IMR-90 (cell line): ENCODE measurements around the gene LMNTD2. TPM values are rescaled to one million over a fixed set of nuclear protein-coding genes. Genes with fewer than 3 reads are reported as not detected.

Experiments
- ATAC-seq: fragments of 200-7000 bp; cut with Tn5 transposase; 2 replicates; pipeline ENCODE4 v1.9.1; 2020; ENCODE audit warnings: low read depth, mild to moderate bottlenecking, moderate library complexity
- Bru-seq: library from RNA; stranded (reverse); fragments of 400-500 nt; gene quantifications from one replicate; lab custom pipeline; 2021; lab: Mats Ljungman, UMichigan
- BruChase-seq, 2 experiments: library from RNA; stranded (reverse); fragments of 400-500 nt; gene quantifications; one replicate each; lab custom pipeline; 2021; lab: Mats Ljungman, UMichigan
- BruUV-seq: library from RNA; stranded (reverse); fragments of 400-500 nt; replicated peaks from 2 replicates; lab custom pipeline; 2021; lab: Mats Ljungman, UMichigan
- CTCF ChIA-PET: fragments of 300-600 bp; formaldehyde crosslinking; extraction: SDS; loops from one replicate; lab custom pipeline; 2021; ENCODE audit warnings: antibody characterized with exemption; lab: Yijun Ruan, JAX
- POLR2A ChIA-PET: fragments of 300-600 bp; sonication (Branson Sonifier 250); formaldehyde crosslinking; loops from one replicate; lab custom pipeline; 2022; ENCODE audit warnings: antibody characterized with exemption; ENCODE audit not compliant: unreplicated experiment; lab: Charles Lee
- DNase-seq: peaks from one replicate; pipeline ENCODE4 v3.0.0; 2013
- H2AFZ ChIP-seq: replicated peaks from 2 replicates; pipeline ENCODE3; 2013; ENCODE audit warnings: low read length, mild to moderate bottlenecking; ENCODE audit not compliant: poor library complexity
- H2AK5ac ChIP-seq: 2 replicates; pipeline ENCODE4 v1.6.1; 2013; ENCODE audit warnings: low read depth, low read length, inconsistent platforms
- H2AK9ac ChIP-seq: replicated peaks from 2 replicates; pipeline ENCODE3; 2013; ENCODE audit warnings: mild to moderate bottlenecking, low read depth, low read length, moderate library complexity; ENCODE audit not compliant: poor library complexity
- H2BK120ac ChIP-seq: 2 replicates; pipeline ENCODE4 v1.6.1; 2013; ENCODE audit warnings: low read depth, low read length, inconsistent platforms
- H2BK15ac ChIP-seq: 3 replicates; pipeline ENCODE4 v1.6.1; 2013; ENCODE audit warnings: low read depth, low read length, inconsistent platforms
- H2BK20ac ChIP-seq: 2 replicates; pipeline ENCODE4 v1.6.1; 2013; ENCODE audit warnings: low read depth, mild to moderate bottlenecking, inconsistent platforms, low read length, moderate library complexity
- H2BK5ac ChIP-seq: 2 replicates; pipeline ENCODE4 v1.6.1; 2013; ENCODE audit warnings: mild to moderate bottlenecking, low read depth, low read length, inconsistent platforms; ENCODE audit not compliant: poor library complexity, severe bottlenecking
- H3K14ac ChIP-seq: replicated peaks from 2 replicates; pipeline ENCODE4 v1.6.1; 2013; ENCODE audit warnings: low read depth, low read length, inconsistent platforms
- H3K18ac ChIP-seq: 2 replicates; pipeline ENCODE4 v1.6.1; 2013; ENCODE audit warnings: low read depth, low read length, control low read depth
- H3K23ac ChIP-seq: 2 replicates; pipeline ENCODE4 v1.6.1; 2013; ENCODE audit warnings: low read depth, low read length, inconsistent platforms
- H3K27ac ChIP-seq: 2 replicates; pipeline ENCODE4 v1.5.1; 2013; ENCODE audit warnings: mild to moderate bottlenecking, control low read depth, low read length; ENCODE audit not compliant: insufficient read depth
- H3K27me3 ChIP-seq: 2 replicates; pipeline ENCODE4 v1.6.1; 2013; ENCODE audit warnings: low read length; ENCODE audit not compliant: control insufficient read depth, insufficient read depth
- H3K36me3 ChIP-seq: 2 replicates; pipeline ENCODE4 v1.6.1; 2013; ENCODE audit warnings: low read length, mixed read lengths; ENCODE audit not compliant: control insufficient read depth, insufficient read depth
- H3K4ac ChIP-seq: 2 replicates; pipeline ENCODE4 v1.6.1; 2013; ENCODE audit warnings: low read depth, low read length, inconsistent platforms
- H3K4me1 ChIP-seq: 2 replicates; pipeline ENCODE4 v1.6.1; 2013; ENCODE audit warnings: low read length, mixed read lengths; ENCODE audit not compliant: control insufficient read depth, insufficient read depth
- H3K4me2 ChIP-seq: 2 replicates; pipeline ENCODE4 v1.6.1; 2013; ENCODE audit warnings: low read depth, mild to moderate bottlenecking, control low read depth, low read length, moderate library complexity
- H3K4me3 ChIP-seq: 2 replicates; pipeline ENCODE4 v1.5.1; 2013; ENCODE audit warnings: low read depth, mild to moderate bottlenecking, control low read depth, low read length, moderate library complexity; ENCODE audit not compliant: insufficient read depth
- H3K56ac ChIP-seq: 2 replicates; pipeline ENCODE4 v1.6.1; 2013; ENCODE audit warnings: low read length, inconsistent platforms; ENCODE audit not compliant: insufficient read depth; ENCODE audit errors: extremely low read depth
- H3K79me1 ChIP-seq, 2 experiments: 2 replicates each; pipeline ENCODE4 v1.6.1; 2013; ENCODE audit warnings: low read length in 2 of 2, inconsistent platforms in 1 of 2, low read depth in 1 of 2
- H3K9ac ChIP-seq: 2 replicates; pipeline ENCODE4 v1.6.1; 2013; ENCODE audit warnings: low read depth, low read length, control low read depth
- H3K9me1 ChIP-seq: 2 replicates; pipeline ENCODE4 v1.6.1; 2013; ENCODE audit warnings: low read length, inconsistent platforms; ENCODE audit not compliant: insufficient read depth
- H3K9me3 ChIP-seq: 2 replicates; pipeline ENCODE4 v1.6.1; 2013; ENCODE audit warnings: low read length; ENCODE audit not compliant: control insufficient read depth, insufficient read depth
- H4K20me1 ChIP-seq: 2 replicates; pipeline ENCODE4 v1.6.1; 2013; ENCODE audit warnings: low read length, inconsistent platforms; ENCODE audit not compliant: insufficient read depth
- H4K5ac ChIP-seq: 2 replicates; pipeline ENCODE4 v1.6.1; 2013; ENCODE audit warnings: mild to moderate bottlenecking, low read depth, low read length, control low read depth
- H4K8ac ChIP-seq, 2 experiments: 2 replicates each; pipeline ENCODE4 v1.6.1; 2013; ENCODE audit warnings: low read depth in 2 of 2, low read length in 2 of 2, control low read depth in 1 of 2, inconsistent platforms in 1 of 2
- H4K91ac ChIP-seq: 2 replicates; pipeline ENCODE4 v1.6.1; 2013; ENCODE audit warnings: low read depth, low read length, inconsistent platforms; ENCODE audit not compliant: insufficient read depth
- CEBPB ChIP-seq: IDR thresholded peaks from 2 replicates; pipeline ENCODE4 v1.6.1; 2012; ENCODE audit warnings: low read depth, low read length, improper control_type of control experiment
- ELK1 ChIP-seq: fragments of 150-350 bp; IDR thresholded peaks from 2 replicates; pipeline ENCODE4 v1.6.1; 2016; ENCODE audit warnings: low read depth, mild to moderate bottlenecking, low read length, moderate library complexity, borderline replicate concordance
- FOS ChIP-seq: fragments of 150-350 bp; IDR thresholded peaks from 2 replicates; pipeline ENCODE4 v1.6.1; 2016; ENCODE audit warnings: low read depth, low read length
- MXI1 ChIP-seq: IDR thresholded peaks from 2 replicates; pipeline ENCODE4 v1.6.1; 2012; ENCODE audit warnings: low read depth, mild to moderate bottlenecking, low read length, moderate library complexity, borderline replicate concordance
- USF2 ChIP-seq: fragments of 150-350 bp; IDR thresholded peaks from 2 replicates; pipeline ENCODE4 v1.6.1; 2017; ENCODE audit warnings: mild to moderate bottlenecking, antibody characterized with exemption, low read length, low read depth
- WGBS, 2 experiments: methylation state at CpG; one replicate each; pipeline versions ENCODE4 v1.1.5 to v1.1.7; 2013; ENCODE audit warnings: missing lambda C conversion rate in 2 of 2; ENCODE audit not compliant: insufficient read length in 1 of 2; ENCODE audit errors: extremely low coverage in 2 of 2; 5-methylcytosine and 5-hydroxymethylcytosine counted together
- dilution Hi-C: fragments of 300-500 bp; cut with HindIII; formaldehyde crosslinking; loops from one replicate; pipeline ENCODE4 v1.14.3; 2018; ENCODE audit warnings: low sequenced_read_pairs; ENCODE audit not compliant: unreplicated experiment
- in situ Hi-C: fragments of 300-500 bp; cut with MboI; formaldehyde crosslinking; loops from 3 replicates; pipeline ENCODE4 v1.14.3; 2019; ENCODE audit warnings: low sequenced_read_pairs, inconsistent platforms, mixed read lengths
- intact Hi-C: fragments of 100-400 bp; cut with micrococcal nuclease; formaldehyde crosslinking; loops from 2 replicates; pipeline ENCODE4 v1.10.0; 2022
- long read RNA-seq: library from polyadenylated mRNA; unstranded; transcript quantifications from one replicate; pipeline ENCODE4 v2.0.0, GENCODE V29; 2021; ENCODE audit not compliant: unreplicated experiment
- polyA plus RNA-seq, 3 experiments: library from polyadenylated mRNA; depleted of rRNA; stranded (reverse); fragments of >200 nt; gene quantifications; 2 replicates each; pipeline ENCODE4 v1.2.3, GENCODE V29; 2012; ENCODE audit warnings: low replicate concordance in 1 of 3
- total RNA-seq: library from RNA; depleted of rRNA; stranded (reverse); fragments of >200 nt; gene quantifications from 2 replicates; pipeline ENCODE4 v1.2.3, GENCODE V29; 2012; rRNA removed

Gene LMNTD2
- total RNA-seq = 0.18 and 0.28 TPM in 2 replicates
- polyA plus RNA-seq (2012; rRNA removed) = 1.3 and 2.5 TPM in 2 replicates
- polyA plus RNA-seq (2012; cell fraction: cytosol; rRNA removed) = 1.1 and 1.7 TPM in 2 replicates
- polyA plus RNA-seq (2012; cell fraction: nucleus; rRNA removed; ENCODE audit: low replicate concordance) = 22.0 and 37.2 TPM in 2 replicates
- percentile 15 among the genes with signal in this experiment for Bru-seq, nascent RNA
- BruChase-seq, experiment 1, labeled RNA remaining after a 6-hour chase = percentile 27 among the genes with signal in this experiment
- BruChase-seq, experiment 2, labeled RNA remaining after a 2-hour chase = percentile 20 among the genes with signal in this experiment
- long read RNA-seq, partial matches to known transcripts = 1 of 3 reads
- long read RNA-seq, other reads (novel, unspliced or antisense) = 1 of 3 reads

- no peaks in the 10 kb centered on the region for H3K9me3 ChIP-seq
- H3K4ac ChIP-seq = peak within 1 kb of the TSS; percentile 78
- H3K23ac ChIP-seq = no peak within 1 kb of the TSS
- peak within 1 kb of the TSS; percentile 52; the same call in 1 of the 2 replicates for H3K14ac ChIP-seq
- H3K4me2 ChIP-seq = peak within 1 kb of the TSS; percentile 70
- peak within 1 kb of the TSS; percentile 88 for H2AK5ac ChIP-seq
- POLR2A ChIA-PET = no interaction called here
- H2BK5ac ChIP-seq = peak within 1 kb of the TSS; percentile 31
- dilution Hi-C loops = no loop called here
- no TSS peak for BruUV-seq
- peaks cover 9% of the 10 kb centered on the region for H3K4me1 ChIP-seq
- ATAC-seq (peak; percentile 99), DNase-seq (peak; percentile 70)
- H3K36me3 ChIP-seq = no peaks in the 10 kb centered on the region
- intact Hi-C loops = no loop called here
- H3K4me3 ChIP-seq = peak within 1 kb of the TSS; percentile 97
- no peak within 1 kb of the TSS for H2BK15ac ChIP-seq
- H3K18ac ChIP-seq = no peak within 1 kb of the TSS
- H3K79me1 ChIP-seq = peaks cover 11 to 16% of the 10 kb centered on the region in 2 experiments; a peak in 3 of 4 replicates
- TF ChIP-seq FOS (peak; percentile 58), USF2 (peak; percentile 51), ELK1 (no peak), MXI1 (0 out of 2 replicates have a peak, but pooled peaks have one; percentile 18), CEBPB (no peak)
- peak within 1 kb of the TSS; percentile 4; the same call in 1 of the 2 replicates for H3K27ac ChIP-seq
- in situ Hi-C loops = no loop called here
- H3K56ac ChIP-seq = no peak within 1 kb of the TSS
- H2BK20ac ChIP-seq = no peak within 1 kb of the TSS
- H2AFZ ChIP-seq = peak within 1 kb of the TSS; percentile 97
- 5% methylated on average over 28 of the region's 95 CpGs; no CpG with 5 or more reads in 1 of the 2 experiments for WGBS, 2 experiments
- H2BK120ac ChIP-seq = no peak within 1 kb of the TSS
- H4K5ac ChIP-seq = peak within 1 kb of the TSS; percentile 49
- peak within 1 kb of the TSS; percentile 80 for H2AK9ac ChIP-seq
- H3K27me3 ChIP-seq = peaks cover 35% of the 10 kb centered on the region
- CTCF ChIA-PET = no interaction called here
- H4K91ac ChIP-seq = peak within 1 kb of the TSS; percentile 50; the same call in 1 of the 2 replicates
- H3K9ac ChIP-seq = peak within 1 kb of the TSS; percentile 17; the same call in 1 of the 2 replicates
- H4K8ac ChIP-seq = peak within 1 kb of the TSS; percentile 64 to 83; a peak in 3 of 4 replicates
- H3K9me1 ChIP-seq = peaks cover 5% of the 10 kb centered on the region; the same call in 1 of the 2 replicates
- H4K20me1 ChIP-seq = peaks cover 14% of the 10 kb centered on the region
Measured at GRCh38 chr11:560305-561147, at the start of gene LMNTD2, which contains the start of gene RASSF7. TSS of gene LMNTD2 (minus strand) at chr11:560738. CDS start at chr11:560716, 22 bp downstream. TSS of gene RASSF7 (plus strand) at chr11:560970. CDS start at chr11:561769, 799 bp downstream.
